ENCODE results near the gene NMT1. TPM values are rescaled to one million over a fixed set of nuclear protein-coding genes. Genes with fewer than 3 reads are reported as not detected.

The NMT1 gene
- total and polyA plus RNA-seq, 4 donors, result 37.7 to 120 (median 48.9) TPM

DNA sequence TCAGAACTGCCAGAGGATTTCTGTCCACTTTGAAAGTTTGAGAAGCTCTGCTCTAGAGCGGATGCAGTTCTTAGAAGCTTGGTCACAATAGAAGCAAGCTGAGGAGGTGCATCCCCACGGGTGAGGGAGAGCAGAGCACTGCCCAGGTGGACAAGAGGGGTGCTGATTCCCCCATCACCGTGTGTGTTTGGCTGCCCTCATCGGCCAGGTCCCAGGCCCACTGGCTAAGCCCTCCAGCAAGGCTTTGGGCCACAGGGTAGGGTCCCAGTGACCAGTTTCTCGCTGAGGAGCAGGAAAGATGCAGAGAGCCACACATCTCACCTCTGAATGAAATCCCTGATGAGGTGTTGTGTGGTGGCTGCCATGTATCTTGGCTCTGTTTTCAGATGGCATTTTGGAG, 26.9 kb downstream of the NMT1 start:
- Histone ChIP-seq H3K36me3 (ENCODE audit: control insufficient read depth in 4 of 4, insufficient read depth in 4 of 4, low read length in 4 of 4) (peaks cover 23 to 49% (median 38%) of the 10 kb centered on the region in 4 donors), H3K27ac (ENCODE audit: low read depth in 1 of 2, low read length in 1 of 2) (peak overlapping the region in 1 of 2 donors; percentile 20), H3K9me3 (ENCODE audit: control insufficient read depth in 4 of 4, insufficient read depth in 3 of 4, low read length in 3 of 4) (no peaks in the 10 kb centered on the region), H3K4me1 (ENCODE audit: control insufficient read depth in 5 of 5, insufficient read depth in 5 of 5, low read length in 5 of 5) (peaks cover 0 to 2% (median 0%) of the 10 kb centered on the region in 5 donors), H3K9ac (ENCODE audit: insufficient read depth in 1 of 2, low read length in 2 of 2) (no peak overlapping the region), H3K4me3 (no peak overlapping the region), H3K27me3 (ENCODE audit: control insufficient read depth in 3 of 3, insufficient read depth in 3 of 3, low read length in 2 of 3) (no peaks in the 10 kb centered on the region)
- 91 to 95% methylated on average over 5 of the region's 5 CpGs for WGBS, 2 donors
- TF ChIP-seq, protein P1, sequence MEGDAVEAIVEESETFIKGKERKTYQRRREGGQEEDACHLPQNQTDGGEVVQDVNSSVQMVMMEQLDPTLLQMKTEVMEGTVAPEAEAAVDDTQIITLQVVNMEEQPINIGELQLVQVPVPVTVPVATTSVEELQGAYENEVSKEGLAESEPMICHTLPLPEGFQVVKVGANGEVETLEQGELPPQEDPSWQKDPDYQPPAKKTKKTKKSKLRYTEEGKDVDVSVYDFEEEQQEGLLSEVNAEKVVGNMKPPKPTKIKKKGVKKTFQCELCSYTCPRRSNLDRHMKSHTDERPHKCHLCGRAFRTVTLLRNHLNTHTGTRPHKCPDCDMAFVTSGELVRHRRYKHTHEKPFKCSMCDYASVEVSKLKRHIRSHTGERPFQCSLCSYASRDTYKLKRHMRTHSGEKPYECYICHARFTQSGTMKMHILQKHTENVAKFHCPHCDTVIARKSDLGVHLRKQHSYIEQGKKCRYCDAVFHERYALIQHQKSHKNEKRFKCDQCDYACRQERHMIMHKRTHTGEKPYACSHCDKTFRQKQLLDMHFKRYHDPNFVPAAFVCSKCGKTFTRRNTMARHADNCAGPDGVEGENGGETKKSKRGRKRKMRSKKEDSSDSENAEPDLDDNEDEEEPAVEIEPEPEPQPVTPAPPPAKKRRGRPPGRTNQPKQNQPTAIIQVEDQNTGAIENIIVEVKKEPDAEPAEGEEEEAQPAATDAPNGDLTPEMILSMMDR (IDR thresholded peaks at IDR 0.05; ENCODE audit: control extremely low read depth, extremely low read depth), result no peak
- DNase-seq (no peak), ATAC-seq (ENCODE audit: insufficient read depth, low FRiP score) (no peak)

DNA sequence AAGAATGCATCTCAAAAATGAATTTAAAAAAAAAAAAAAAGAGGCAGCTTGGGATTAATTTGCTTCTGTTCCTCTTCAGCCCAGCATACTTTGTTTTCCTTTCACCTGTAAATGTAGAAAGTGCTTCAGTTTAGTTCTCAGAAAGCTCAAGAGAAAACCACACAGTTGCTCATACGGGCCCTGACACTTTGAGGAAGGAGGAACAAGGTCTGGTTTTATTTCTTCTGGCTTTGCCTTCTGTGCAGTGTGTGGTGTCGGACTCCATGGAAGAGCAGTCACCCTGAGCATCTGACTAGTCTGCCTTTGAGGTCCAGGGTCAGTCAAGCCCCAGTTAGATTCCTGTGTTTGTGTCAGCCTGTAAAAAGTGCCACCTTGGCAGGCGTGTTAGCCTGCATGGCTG, 27.6 kb downstream of the NMT1 start:
- Histone ChIP-seq H3K9ac (ENCODE audit: insufficient read depth in 1 of 2, low read length in 2 of 2) (no peak overlapping the region), H3K4me1 (ENCODE audit: control insufficient read depth in 5 of 5, insufficient read depth in 5 of 5, low read length in 5 of 5) (peaks cover 0 to 5% (median 0%) of the 10 kb centered on the region in 5 donors), H3K9me3 (ENCODE audit: control insufficient read depth in 4 of 4, insufficient read depth in 3 of 4, low read length in 3 of 4) (no peaks in the 10 kb centered on the region), H3K36me3 (ENCODE audit: control insufficient read depth in 4 of 4, insufficient read depth in 4 of 4, low read length in 4 of 4) (peaks cover 19 to 49% (median 41%) of the 10 kb centered on the region in 4 donors), H3K27me3 (ENCODE audit: control insufficient read depth in 3 of 3, insufficient read depth in 3 of 3, low read length in 2 of 3) (no peaks in the 10 kb centered on the region), H3K27ac (ENCODE audit: low read depth in 1 of 2, low read length in 1 of 2) (no peak overlapping the region), H3K4me3 (no peak overlapping the region)
- no peak for DNase-seq
- TF ChIP-seq, protein P1 (IDR thresholded peaks at IDR 0.05; ENCODE audit: control extremely low read depth, extremely low read depth), result no peak
- no peak for ATAC-seq (ENCODE audit: insufficient read depth, low FRiP score)
- WGBS, 2 donors, result 85 to 87% methylated on average over 3 of the region's 3 CpGs

DNA sequence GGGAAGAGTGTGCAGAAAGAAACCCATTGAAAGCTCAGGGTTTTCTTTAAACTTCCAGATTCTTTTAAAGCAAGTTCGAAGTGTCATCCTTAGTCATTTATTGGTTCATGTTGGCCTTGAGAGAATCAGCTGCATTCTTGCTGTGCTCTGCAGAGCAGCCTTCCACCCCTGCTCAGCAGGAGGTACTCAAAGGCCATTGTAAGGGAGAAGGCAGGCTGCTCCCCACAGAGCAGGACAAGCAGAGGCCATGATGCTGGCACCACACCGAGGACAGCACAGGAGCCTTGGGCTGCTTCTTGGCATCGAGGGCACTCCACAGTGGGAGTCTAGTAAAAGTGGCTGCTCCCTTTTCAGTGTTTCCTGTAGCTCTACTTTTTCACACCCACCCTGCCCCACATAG, 29.6 kb downstream of the NMT1 start:
- TF ChIP-seq, protein P1 (IDR thresholded peaks at IDR 0.05; ENCODE audit: control extremely low read depth, extremely low read depth), result no peak
- H3K27ac ChIP-seq (ENCODE audit: low read depth in 1 of 2, low read length in 1 of 2), result no peak overlapping the region
- WGBS, 2 donors, result 77 to 82% methylated on average over 3 of the region's 3 CpGs
- no peak overlapping the region for H3K9ac ChIP-seq (ENCODE audit: insufficient read depth in 1 of 2, low read length in 2 of 2)
- H3K36me3 ChIP-seq (ENCODE audit: control insufficient read depth in 4 of 4, insufficient read depth in 4 of 4, low read length in 4 of 4), result peaks cover 12 to 45% (median 40%) of the 10 kb centered on the region in 4 donors
- H3K9me3 ChIP-seq (ENCODE audit: control insufficient read depth in 4 of 4, insufficient read depth in 3 of 4, low read length in 3 of 4), result no peaks in the 10 kb centered on the region
- ATAC-seq (ENCODE audit: insufficient read depth, low FRiP score) (no peak), DNase-seq (no peak)
- H3K4me3 ChIP-seq, result no peak overlapping the region
- H3K27me3 ChIP-seq (ENCODE audit: control insufficient read depth in 3 of 3, insufficient read depth in 3 of 3, low read length in 2 of 3), result no peaks in the 10 kb centered on the region
- peaks cover 0 to 7% (median 0%) of the 10 kb centered on the region in 5 donors for H3K4me1 ChIP-seq (ENCODE audit: control insufficient read depth in 5 of 5, insufficient read depth in 5 of 5, low read length in 5 of 5)

Data from lung (tissue), 12 donors.